ENCODE measurements around the gene AATK.

GRCh38 chr17:81092518-81093095, 73.4 kb downstream of the AATK start:
- no peak for TF ChIP-seq CTCF (conservative IDR thresholded peaks at IDR 0.05)
- no peak for TF ChIP-seq EZH2 (IDR thresholded peaks at IDR 0.05; ENCODE audit: low read depth)
